Fibroblast of lung (primary cell): Measurements from ENCODE around the gene ECE2. TPM values are rescaled to one million over a fixed set of nuclear protein-coding genes. Genes with fewer than 3 reads are reported as not detected.
A peak's percentile ranks its signal among the peaks of the same experiment; 100 is the strongest.

Experiments used
- DNase-seq, 2 donors: peaks; one replicate each; pipeline versions ENCODE4 v3.0.0 to v3.0.0-alpha.2; 2010; ENCODE audit warnings: low read depth in 2 of 2
- H2AFZ ChIP-seq: 2 replicates; pipeline ENCODE4 v1.5.1; 2012; ENCODE audit warnings: low read length, control low read depth, inconsistent platforms
- H3K27ac ChIP-seq: 2 replicates; pipeline ENCODE4 v1.5.1; 2011; ENCODE audit warnings: low read length, control low read depth; ENCODE audit not compliant: insufficient read depth
- H3K27me3 ChIP-seq: 2 replicates; pipeline ENCODE4 v1.5.1; 2011; ENCODE audit warnings: mild to moderate bottlenecking, low read length; ENCODE audit not compliant: control insufficient read depth, insufficient read depth
- H3K36me3 ChIP-seq: 2 replicates; pipeline ENCODE4 v1.5.1; 2011; ENCODE audit warnings: low read length; ENCODE audit not compliant: control insufficient read depth, insufficient read depth
- H3K4me1 ChIP-seq: 2 replicates; pipeline ENCODE4 v1.5.1; 2011; ENCODE audit warnings: low read length; ENCODE audit not compliant: control insufficient read depth, insufficient read depth; ENCODE audit errors: extremely low read depth
- H3K4me2 ChIP-seq: 2 replicates; pipeline ENCODE4 v1.5.1; 2011; ENCODE audit warnings: low read length, control low read depth; ENCODE audit not compliant: insufficient read depth; ENCODE audit errors: extremely low read depth
- H3K4me3 ChIP-seq, 4 experiments: fragments of 200-600 bp in 1 of 4; sonication (generic) in 1 of 4; replicated peaks in 1 of 4; 2 replicates each; pipeline ENCODE4 v1.5.1; 2011 to 2016; ENCODE audit warnings: low read length in 4 of 4, low read depth in 3 of 4, mild to moderate bottlenecking in 3 of 4, control low read depth in 2 of 4, inconsistent platforms in 1 of 4, mixed read lengths in 1 of 4; ENCODE audit not compliant: insufficient read depth in 1 of 4; ENCODE audit errors: control extremely low read depth in 1 of 4
- H3K79me2 ChIP-seq: 2 replicates; pipeline ENCODE4 v1.5.1; 2012; ENCODE audit warnings: mild to moderate bottlenecking, low read length, inconsistent platforms; ENCODE audit not compliant: control insufficient read depth, insufficient read depth
- H3K9ac ChIP-seq: 2 replicates; pipeline ENCODE4 v1.5.1; 2011; ENCODE audit warnings: mild to moderate bottlenecking, low read length, control low read depth; ENCODE audit not compliant: insufficient read depth
- H3K9me3 ChIP-seq: 2 replicates; pipeline ENCODE4 v1.5.1; 2012; ENCODE audit warnings: low read depth, low read length; ENCODE audit not compliant: control insufficient read depth, insufficient read depth
- H4K20me1 ChIP-seq: 2 replicates; pipeline ENCODE4 v1.5.1; 2011; ENCODE audit warnings: low read length; ENCODE audit not compliant: control insufficient read depth, insufficient read depth; ENCODE audit errors: extremely low read depth
- CTCF ChIP-seq, 2 donors: IDR thresholded peaks in 1 of 2; conservative IDR thresholded peaks in 1 of 2; 1 replicate in 1 of 2; 2 replicates in 1 of 2; pipeline ENCODE4 v1.5.1; 2011 to 2012; ENCODE audit warnings: low read length in 2 of 2, control low read depth in 1 of 2, inconsistent platforms in 1 of 2, low read depth in 1 of 2, mild to moderate bottlenecking in 1 of 2
- EZH2 ChIP-seq: IDR thresholded peaks from 2 replicates; pipeline ENCODE4 v1.5.1; 2012; ENCODE audit warnings: low read length, control low read depth, mild to moderate bottlenecking; ENCODE audit errors: missing control alignments
- polyA plus RNA-seq, 2 donors: library from polyadenylated mRNA; depleted of rRNA in 1 of 2; stranded (reverse) in 1 of 2; unstranded in 1 of 2; fragments of >200 nt; gene quantifications; 2 replicates each; pipeline ENCODE4 v1.2.1, GENCODE V29; 2011 to 2012; ENCODE audit warnings: missing spikeins in 1 of 2
- total RNA-seq: library from RNA; depleted of rRNA; stranded (reverse); fragments of >200 nt; gene quantifications from 2 replicates; pipeline ENCODE4 v1.2.1, GENCODE V29; 2014

ECE2 gene
- total and polyA plus RNA-seq, 2 donors (not counting 1 experiment from before 2014, with no cell fraction given): not detected

GRCh38 chr3:184242297-184242685, 33.5 kb upstream of the ECE2 start:
- no peaks in the 10 kb centered on the region for H4K20me1 ChIP-seq
- peaks cover 11% of the 10 kb centered on the region for H3K36me3 ChIP-seq
- H3K27me3 ChIP-seq: no peaks in the 10 kb centered on the region
- no peaks in the 10 kb centered on the region for H3K4me1 ChIP-seq
- no peak for TF ChIP-seq CTCF (conservative IDR thresholded peaks at IDR 0.05 in 1 of 2, IDR thresholded peaks at IDR 0.05 in 1 of 2; ENCODE audit: low read depth in 1 of 2, low read length in 2 of 2)
- TF ChIP-seq EZH2: no peak
- no peak overlapping the region for H3K4me3 ChIP-seq
- H2AFZ ChIP-seq: no peak overlapping the region
- no peak for DNase-seq
- peaks cover 3% of the 10 kb centered on the region for H3K79me2 ChIP-seq
- no peak overlapping the region for H3K4me2 ChIP-seq
- H3K27ac ChIP-seq: no peak overlapping the region
- no peak overlapping the region for H3K9ac ChIP-seq
- no peaks in the 10 kb centered on the region for H3K9me3 ChIP-seq

- Histone ChIP-seq H3K27me3 (no peaks in the 10 kb centered on the region), H3K36me3 (peaks cover 7% of the 10 kb centered on the region), H3K4me1 (no peaks in the 10 kb centered on the region)
Measured at GRCh38 chr3:184248454-184249411, 27.1 kb upstream of the ECE2 start, which contains the start of gene ALG3. Gene ALG3 (minus strand): TSS chr3:184248962. CDS start chr3:184248940, 22 bp downstream.

More at GRCh38 chr3:184248454-184249411, 27.1 kb upstream of the ECE2 start, which contains the start of gene ALG3:
- DNase-seq: peak; percentile 87 to 90
- H3K27ac ChIP-seq: peak within 1 kb of the TSS; percentile 92
- no peaks in the 10 kb centered on the region for H3K9me3 ChIP-seq
- TF ChIP-seq CTCF (conservative IDR thresholded peaks at IDR 0.05 in 1 of 2, IDR thresholded peaks at IDR 0.05 in 1 of 2; ENCODE audit: low read depth in 1 of 2, low read length in 2 of 2): no peak
- no peak for TF ChIP-seq EZH2
- peak within 1 kb of the TSS; percentile 100 for H3K4me2 ChIP-seq
- peaks cover 13% of the 10 kb centered on the region for H3K79me2 ChIP-seq
- no peaks in the 10 kb centered on the region for H4K20me1 ChIP-seq
- H3K9ac ChIP-seq: peak within 1 kb of the TSS; percentile 70
- H3K4me3 ChIP-seq: peak within 1 kb of the TSS; percentile 79 to 100 (median 90)
- peak within 1 kb of the TSS; percentile 98 for H2AFZ ChIP-seq
